Activated CD4-positive, CD25-positive, alpha-beta regulatory T cell (primary cell): ENCODE data around the gene FBF1.

Source experiments
- DNase-seq, 4 experiments: peaks; one replicate each; lab custom pipeline; 2025; lab: John Stamatoyannopoulos, UW

FBF1 gene

GRCh38 chr17:75959051-75959838, 18.4 kb upstream of the FBF1 start:
- no peak for DNase-seq

GRCh38 chr17:75950855-75951554, 10.2 kb upstream of the FBF1 start:
- DNase-seq, result no peak

GRCh38 chr17:75950421-75950820, 9.6 kb upstream of the FBF1 start:
- DNase-seq, result no peak

- DNase-seq, result no peak
Measured at GRCh38 chr17:75945211-75945610, 4.4 kb upstream of the FBF1 start.

- DNase-seq, result no peak
Measured at GRCh38 chr17:75943491-75943890, 2.6 kb upstream of the FBF1 start.

- no peak for DNase-seq
Measured at GRCh38 chr17:75942473-75942872, 1.6 kb upstream of the FBF1 start.

GRCh38 chr17:75941442-75941819, 589 bp upstream of the FBF1 start:
- no peak for DNase-seq

GRCh38 chr17:75937652-75938051, 3.2 kb downstream of the FBF1 start:
- no peak for DNase-seq

- DNase-seq, result no peak
Measured at GRCh38 chr17:75933808-75934207, 7.0 kb downstream of the FBF1 start.

- DNase-seq, result no peak
Measured at GRCh38 chr17:75932852-75933251, 8.0 kb downstream of the FBF1 start.

GRCh38 chr17:75931062-75931461, 9.8 kb downstream of the FBF1 start:
- DNase-seq, result no peak

- no peak for DNase-seq
Measured at GRCh38 chr17:75927286-75927922, 13.4 kb downstream of the FBF1 start.

- DNase-seq, result no peak
Measured at GRCh38 chr17:75926456-75926855, 14.4 kb downstream of the FBF1 start.

- no peak for DNase-seq
Measured at GRCh38 chr17:75925912-75926311, 14.9 kb downstream of the FBF1 start.

- DNase-seq, result no peak
Measured at GRCh38 chr17:75925103-75925502, 15.7 kb downstream of the FBF1 start.

GRCh38 chr17:75922963-75923874, 17.6 kb downstream of the FBF1 start:
- DNase-seq, result no peak

- DNase-seq, result no peak
Measured at GRCh38 chr17:75922173-75922961, 18.5 kb downstream of the FBF1 start.

GRCh38 chr17:75921596-75921995, 19.2 kb downstream of the FBF1 start:
- DNase-seq, result no peak

- DNase-seq, result no peak
Measured at GRCh38 chr17:75920045-75920560, 20.7 kb downstream of the FBF1 start.

- no peak for DNase-seq
Measured at GRCh38 chr17:75919611-75920010, 21.2 kb downstream of the FBF1 start.

GRCh38 chr17:75917917-75918445, 22.9 kb downstream of the FBF1 start:
- no peak for DNase-seq
